Motor neuron (in vitro differentiated cells): ENCODE data around the gene USP17L12. TPM values are rescaled to one million over a fixed set of nuclear protein-coding genes. Genes with fewer than 3 reads are reported as not detected.
"Not testable (repeated sequence)": the region's sequence is repeated elsewhere in the genome, so short reads cannot be mapped to it uniquely, and the experiment has no call there.

Experiments used
- ATAC-seq, 8 experiments: fragments of 200-7000 bp; cut with Tn5 transposase; replicated peaks in 6 of 8; 2 replicates each; pipeline ENCODE4 v1.8.0; 2021; ENCODE audit warnings: mild to moderate bottlenecking in 8 of 8, moderate library complexity in 8 of 8
- H3K27ac ChIP-seq, 2 donors: fragments of 250-450 bp; sonication (Bioruptor Pico); 2 replicates each; pipeline ENCODE4 v1.9.0; 2021; ENCODE audit warnings: antibody characterized with exemption in 2 of 2, mild to moderate bottlenecking in 2 of 2, moderate library complexity in 1 of 2
- H3K4me1 ChIP-seq, 2 donors: fragments of 250-450 bp; sonication (Bioruptor Pico); replicated peaks in 1 of 2; 2 replicates each; pipeline ENCODE4 v1.6.1; 2021; ENCODE audit warnings: antibody characterized with exemption in 2 of 2, mild to moderate bottlenecking in 2 of 2, moderate library complexity in 1 of 2
- H3K4me3 ChIP-seq, 5 donors: fragments of 250-450 bp; sonication (Bioruptor Pico); 2 replicates each; pipeline ENCODE4 v1.9.0; 2021; ENCODE audit warnings: antibody characterized with exemption in 5 of 5, mild to moderate bottlenecking in 5 of 5, moderate library complexity in 4 of 5
- WGBS, 10 experiments: fragments of 450-650 bp; shearing (Covaris generic); methylation state at CpG; one replicate each; pipeline ENCODE4 v1.0.0; 2022; 5-methylcytosine and 5-hydroxymethylcytosine counted together
- in situ Hi-C, 9 experiments: fragments of 400-800 bp; cut with MboI; loops; one replicate each; pipeline ENCODE4 v1.15.0; 2021; ENCODE audit warnings: low sequenced_read_pairs in 9 of 9, low pct_unique_long_range_greater_than_20kb in 2 of 9; ENCODE audit not compliant: unreplicated experiment in 9 of 9
- total RNA-seq, 8 experiments: library from RNA; unstranded; fragments of 300-600 nt; gene quantifications; 2 replicates each; pipeline versions ENCODE4 v1.2.3 to v1.2.4, GENCODE V29; 2022

USP17L12 gene
- total RNA-seq, 8 experiments from 2014 or later, result not detected

DNA sequence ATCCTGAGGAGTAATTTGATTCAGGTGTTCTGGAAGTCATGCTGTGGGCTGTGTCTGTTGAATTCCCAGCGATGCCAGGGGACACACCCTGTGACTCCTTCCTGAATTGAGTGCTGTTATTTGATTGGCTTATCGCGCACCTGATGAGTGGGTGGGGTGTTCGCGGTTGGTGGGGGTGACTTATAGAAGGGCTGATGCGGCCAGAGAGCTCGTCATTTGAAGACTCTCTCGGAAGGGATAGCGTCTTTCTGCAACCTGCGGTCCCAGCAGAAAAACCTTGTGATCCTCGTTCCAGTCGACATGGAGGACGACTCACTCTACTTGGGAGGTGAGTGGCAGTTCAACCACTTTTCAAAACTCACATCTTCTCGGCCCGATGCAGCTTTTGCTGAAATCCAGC is 47.4 kb downstream of the USP17L12 start, which contains the start of gene USP17L22:
TSS of gene USP17L22 (plus strand) at position 301 of the 400 bp plus-strand sequence. CDS start at position 301, 0 bp downstream.
- H3K4me1 ChIP-seq, H3K4me3 ChIP-seq, in situ Hi-C loops, H3K27ac ChIP-seq, ATAC-seq: not testable (repeated sequence)
- WGBS, 10 experiments, result no CpG with 5 or more reads among the region's 15 CpGs

Other genes with a start within 250 kb of the USP17L12 start
- gene FAM90A26, start 49.7 kb upstream of the USP17L12 start, total RNA-seq, result not detected
- gene USP17L10, start 9.5 kb upstream of the USP17L12 start, total RNA-seq, result not detected
- gene USP17L11, start 4.7 kb upstream of the USP17L12 start, total RNA-seq, result under 1 TPM in 3 of 8 experiments, not detected in 5; 0.24 to 0.33 (median 0.29) TPM
- gene USP17L13, start 4.7 kb downstream of the USP17L12 start, total RNA-seq, result not detected
- gene USP17L15, start 14.2 kb downstream of the USP17L12 start, total RNA-seq, result under 1 TPM in 1 of 8 experiments, not detected in 7; 0.13 TPM
- gene USP17L17, start 23.7 kb downstream of the USP17L12 start, total RNA-seq, result not detected
- gene USP17L18, start 28.5 kb downstream of the USP17L12 start, total RNA-seq, result not detected
- gene USP17L19, start 33.2 kb downstream of the USP17L12 start, total RNA-seq, result not detected
- gene USP17L20, start 38.0 kb downstream of the USP17L12 start, total RNA-seq, result not detected
- not detected for gene USP17L21, start 42.7 kb downstream of the USP17L12 start, total RNA-seq
- gene USP17L22, start 47.5 kb downstream of the USP17L12 start, total RNA-seq, result under 1 TPM in 1 of 8 experiments, not detected in 7; 0.19 TPM
- not detected for gene USP17L24, start 105.0 kb downstream of the USP17L12 start, total RNA-seq
- not detected for gene USP17L25, start 109.8 kb downstream of the USP17L12 start, total RNA-seq
- not detected for gene USP17L26, start 114.5 kb downstream of the USP17L12 start, total RNA-seq
- gene USP17L5, start 119.3 kb downstream of the USP17L12 start, total RNA-seq, result not detected
- gene USP17L27, start 124.0 kb downstream of the USP17L12 start, total RNA-seq, result not detected
- gene USP17L28, start 128.7 kb downstream of the USP17L12 start, total RNA-seq, result not detected
- gene USP17L29, start 133.5 kb downstream of the USP17L12 start, total RNA-seq, result not detected
- not detected for gene USP17L30, start 143.0 kb downstream of the USP17L12 start, total RNA-seq
- gene DEFB131A, start 224.3 kb downstream of the USP17L12 start, total RNA-seq, result not detected